IMR-90 (cell line): Measurements from ENCODE around the gene GPC5. TPM values are rescaled to one million over a fixed set of nuclear protein-coding genes. Genes with fewer than 3 reads are reported as not detected.

Experiments used
- ATAC-seq: fragments of 200-7000 bp; cut with Tn5 transposase; 2 replicates; pipeline ENCODE4 v1.9.1; 2020; ENCODE audit warnings: low read depth, mild to moderate bottlenecking, moderate library complexity
- BruUV-seq: library from RNA; stranded (reverse); fragments of 400-500 nt; replicated peaks from 2 replicates; lab custom pipeline; 2021; lab: Mats Ljungman, UMichigan
- CTCF ChIA-PET: fragments of 300-600 bp; formaldehyde crosslinking; extraction: SDS; loops from one replicate; lab custom pipeline; 2021; ENCODE audit warnings: antibody characterized with exemption; lab: Yijun Ruan, JAX
- POLR2A ChIA-PET: fragments of 300-600 bp; sonication (Branson Sonifier 250); formaldehyde crosslinking; loops from one replicate; lab custom pipeline; 2022; ENCODE audit warnings: antibody characterized with exemption; ENCODE audit not compliant: unreplicated experiment; lab: Charles Lee
- DNase-seq: peaks from one replicate; pipeline ENCODE4 v3.0.0; 2013
- H2AFZ ChIP-seq: replicated peaks from 2 replicates; pipeline ENCODE3; 2013; ENCODE audit warnings: low read length, mild to moderate bottlenecking; ENCODE audit not compliant: poor library complexity
- H2AK5ac ChIP-seq: 2 replicates; pipeline ENCODE4 v1.6.1; 2013; ENCODE audit warnings: low read depth, low read length, inconsistent platforms
- H2AK9ac ChIP-seq: replicated peaks from 2 replicates; pipeline ENCODE3; 2013; ENCODE audit warnings: mild to moderate bottlenecking, low read depth, low read length, moderate library complexity; ENCODE audit not compliant: poor library complexity
- H2BK120ac ChIP-seq: 2 replicates; pipeline ENCODE4 v1.6.1; 2013; ENCODE audit warnings: low read depth, low read length, inconsistent platforms
- H2BK15ac ChIP-seq: 3 replicates; pipeline ENCODE4 v1.6.1; 2013; ENCODE audit warnings: low read depth, low read length, inconsistent platforms
- H2BK20ac ChIP-seq: 2 replicates; pipeline ENCODE4 v1.6.1; 2013; ENCODE audit warnings: low read depth, mild to moderate bottlenecking, inconsistent platforms, low read length, moderate library complexity
- H2BK5ac ChIP-seq: 2 replicates; pipeline ENCODE4 v1.6.1; 2013; ENCODE audit warnings: mild to moderate bottlenecking, low read depth, low read length, inconsistent platforms; ENCODE audit not compliant: poor library complexity, severe bottlenecking
- H3K14ac ChIP-seq: replicated peaks from 2 replicates; pipeline ENCODE4 v1.6.1; 2013; ENCODE audit warnings: low read depth, low read length, inconsistent platforms
- H3K18ac ChIP-seq: 2 replicates; pipeline ENCODE4 v1.6.1; 2013; ENCODE audit warnings: low read depth, low read length, control low read depth
- H3K23ac ChIP-seq: 2 replicates; pipeline ENCODE4 v1.6.1; 2013; ENCODE audit warnings: low read depth, low read length, inconsistent platforms
- H3K27ac ChIP-seq: 2 replicates; pipeline ENCODE4 v1.5.1; 2013; ENCODE audit warnings: mild to moderate bottlenecking, control low read depth, low read length; ENCODE audit not compliant: insufficient read depth
- H3K27me3 ChIP-seq: 2 replicates; pipeline ENCODE4 v1.6.1; 2013; ENCODE audit warnings: low read length; ENCODE audit not compliant: control insufficient read depth, insufficient read depth
- H3K36me3 ChIP-seq: 2 replicates; pipeline ENCODE4 v1.6.1; 2013; ENCODE audit warnings: low read length, mixed read lengths; ENCODE audit not compliant: control insufficient read depth, insufficient read depth
- H3K4ac ChIP-seq: 2 replicates; pipeline ENCODE4 v1.6.1; 2013; ENCODE audit warnings: low read depth, low read length, inconsistent platforms
- H3K4me1 ChIP-seq: 2 replicates; pipeline ENCODE4 v1.6.1; 2013; ENCODE audit warnings: low read length, mixed read lengths; ENCODE audit not compliant: control insufficient read depth, insufficient read depth
- H3K4me2 ChIP-seq: 2 replicates; pipeline ENCODE4 v1.6.1; 2013; ENCODE audit warnings: low read depth, mild to moderate bottlenecking, control low read depth, low read length, moderate library complexity
- H3K4me3 ChIP-seq: 2 replicates; pipeline ENCODE4 v1.5.1; 2013; ENCODE audit warnings: low read depth, mild to moderate bottlenecking, control low read depth, low read length, moderate library complexity; ENCODE audit not compliant: insufficient read depth
- H3K56ac ChIP-seq: 2 replicates; pipeline ENCODE4 v1.6.1; 2013; ENCODE audit warnings: low read length, inconsistent platforms; ENCODE audit not compliant: insufficient read depth; ENCODE audit errors: extremely low read depth
- H3K79me1 ChIP-seq, 2 experiments: 2 replicates each; pipeline ENCODE4 v1.6.1; 2013; ENCODE audit warnings: low read length in 2 of 2, inconsistent platforms in 1 of 2, low read depth in 1 of 2
- H3K9ac ChIP-seq: 2 replicates; pipeline ENCODE4 v1.6.1; 2013; ENCODE audit warnings: low read depth, low read length, control low read depth
- H3K9me1 ChIP-seq: 2 replicates; pipeline ENCODE4 v1.6.1; 2013; ENCODE audit warnings: low read length, inconsistent platforms; ENCODE audit not compliant: insufficient read depth
- H3K9me3 ChIP-seq: 2 replicates; pipeline ENCODE4 v1.6.1; 2013; ENCODE audit warnings: low read length; ENCODE audit not compliant: control insufficient read depth, insufficient read depth
- H4K20me1 ChIP-seq: 2 replicates; pipeline ENCODE4 v1.6.1; 2013; ENCODE audit warnings: low read length, inconsistent platforms; ENCODE audit not compliant: insufficient read depth
- H4K5ac ChIP-seq: 2 replicates; pipeline ENCODE4 v1.6.1; 2013; ENCODE audit warnings: mild to moderate bottlenecking, low read depth, low read length, control low read depth
- H4K8ac ChIP-seq, 2 experiments: 2 replicates each; pipeline ENCODE4 v1.6.1; 2013; ENCODE audit warnings: low read depth in 2 of 2, low read length in 2 of 2, control low read depth in 1 of 2, inconsistent platforms in 1 of 2
- H4K91ac ChIP-seq: 2 replicates; pipeline ENCODE4 v1.6.1; 2013; ENCODE audit warnings: low read depth, low read length, inconsistent platforms; ENCODE audit not compliant: insufficient read depth
- BHLHE40 ChIP-seq: fragments of 150-350 bp; IDR thresholded peaks from 2 replicates; pipeline ENCODE4 v1.6.1; 2016; ENCODE audit warnings: mild to moderate bottlenecking, low read depth, low read length
- CHD1 ChIP-seq: IDR thresholded peaks from 2 replicates; pipeline ENCODE4 v1.6.1; 2012; ENCODE audit warnings: low read depth, low read length, improper control_type of control experiment
- dilution Hi-C: fragments of 300-500 bp; cut with HindIII; formaldehyde crosslinking; loops from one replicate; pipeline ENCODE4 v1.14.3; 2018; ENCODE audit warnings: low sequenced_read_pairs; ENCODE audit not compliant: unreplicated experiment
- in situ Hi-C: fragments of 300-500 bp; cut with MboI; formaldehyde crosslinking; loops from 3 replicates; pipeline ENCODE4 v1.14.3; 2019; ENCODE audit warnings: low sequenced_read_pairs, inconsistent platforms, mixed read lengths
- intact Hi-C: fragments of 100-400 bp; cut with micrococcal nuclease; formaldehyde crosslinking; loops from 2 replicates; pipeline ENCODE4 v1.10.0; 2022
- polyA plus RNA-seq, 3 experiments: library from polyadenylated mRNA; depleted of rRNA; stranded (reverse); fragments of >200 nt; gene quantifications; 2 replicates each; pipeline ENCODE4 v1.2.3, GENCODE V29; 2012; ENCODE audit warnings: low replicate concordance in 1 of 3
- total RNA-seq: library from RNA; depleted of rRNA; stranded (reverse); fragments of >200 nt; gene quantifications from 2 replicates; pipeline ENCODE4 v1.2.3, GENCODE V29; 2012
- TF ChIP-seq, protein P1 (sequence below): conservative IDR thresholded peaks from 2 replicates; pipeline ENCODE4 v1.5.1; 2012; ENCODE audit warnings: mild to moderate bottlenecking, low read depth, low read length, improper control_type of control experiment

The GPC5 gene
- total and polyA plus RNA-seq, 2 of the 4 experiments (the other 2 are of a cell fraction) = 0.94 to 1.8 TPM

DNA sequence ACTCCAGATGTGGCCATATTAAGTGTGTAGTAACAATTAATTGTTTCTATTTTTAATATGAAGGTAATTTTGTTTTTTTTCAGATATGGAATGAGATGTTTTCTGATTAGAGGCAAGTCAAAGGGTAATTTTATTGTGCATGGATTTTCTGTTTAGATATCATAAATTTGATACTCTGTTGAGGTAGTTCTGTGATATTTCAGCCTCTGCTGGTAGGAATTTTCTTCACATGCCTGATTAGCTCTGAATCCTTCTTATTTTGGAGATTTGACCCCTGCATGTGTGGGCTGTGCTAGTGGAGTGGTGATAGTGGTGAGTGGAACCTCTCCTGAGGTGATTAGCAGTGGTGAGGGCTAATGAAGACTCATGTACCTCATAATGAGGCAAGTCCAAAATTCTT, 301.4 kb downstream of the GPC5 start:
- no peak for ATAC-seq
- POLR2A ChIA-PET = no interaction called here

More for the DNA sequence above, 301.4 kb downstream of the GPC5 start:
- Histone ChIP-seq H2AK9ac (no peak overlapping the region), H3K79me1 (no peaks in the 10 kb centered on the region), H3K56ac (no peak overlapping the region), H3K9ac (no peak overlapping the region), H3K4ac (no peak overlapping the region), H3K36me3 (no peaks in the 10 kb centered on the region), H2BK5ac (no peak overlapping the region), H2AK5ac (no peak overlapping the region), H4K91ac (no peak overlapping the region), H4K8ac (no peak overlapping the region), H2BK20ac (no peak overlapping the region), H3K18ac (no peak overlapping the region), H3K9me3 (no peaks in the 10 kb centered on the region), H3K14ac (no peak overlapping the region), H3K4me1 (no peaks in the 10 kb centered on the region), H3K4me3 (no peak overlapping the region), H3K27me3 (no peaks in the 10 kb centered on the region), H4K5ac (no peak overlapping the region), H2AFZ (no peak overlapping the region), H2BK120ac (no peak overlapping the region), H3K27ac (no peak overlapping the region), H3K23ac (no peak overlapping the region), H4K20me1 (no peaks in the 10 kb centered on the region), H2BK15ac (no peak overlapping the region), H3K9me1 (no peaks in the 10 kb centered on the region), H3K4me2 (no peak overlapping the region)
- dilution Hi-C loops (no loop called here), intact Hi-C loops (no loop called here), in situ Hi-C loops (no loop called here)
- no peak for TF ChIP-seq BHLHE40
- TF ChIP-seq, protein P1, sequence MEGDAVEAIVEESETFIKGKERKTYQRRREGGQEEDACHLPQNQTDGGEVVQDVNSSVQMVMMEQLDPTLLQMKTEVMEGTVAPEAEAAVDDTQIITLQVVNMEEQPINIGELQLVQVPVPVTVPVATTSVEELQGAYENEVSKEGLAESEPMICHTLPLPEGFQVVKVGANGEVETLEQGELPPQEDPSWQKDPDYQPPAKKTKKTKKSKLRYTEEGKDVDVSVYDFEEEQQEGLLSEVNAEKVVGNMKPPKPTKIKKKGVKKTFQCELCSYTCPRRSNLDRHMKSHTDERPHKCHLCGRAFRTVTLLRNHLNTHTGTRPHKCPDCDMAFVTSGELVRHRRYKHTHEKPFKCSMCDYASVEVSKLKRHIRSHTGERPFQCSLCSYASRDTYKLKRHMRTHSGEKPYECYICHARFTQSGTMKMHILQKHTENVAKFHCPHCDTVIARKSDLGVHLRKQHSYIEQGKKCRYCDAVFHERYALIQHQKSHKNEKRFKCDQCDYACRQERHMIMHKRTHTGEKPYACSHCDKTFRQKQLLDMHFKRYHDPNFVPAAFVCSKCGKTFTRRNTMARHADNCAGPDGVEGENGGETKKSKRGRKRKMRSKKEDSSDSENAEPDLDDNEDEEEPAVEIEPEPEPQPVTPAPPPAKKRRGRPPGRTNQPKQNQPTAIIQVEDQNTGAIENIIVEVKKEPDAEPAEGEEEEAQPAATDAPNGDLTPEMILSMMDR = no peak
- no peak for TF ChIP-seq CHD1
- no TSS peak for BruUV-seq
- CTCF ChIA-PET = no interaction called here
- DNase-seq = no peak
